Measurements from ENCODE around the gene CGRRF1. TPM values are rescaled to one million over a fixed set of nuclear protein-coding genes. Genes with fewer than 3 reads are reported as not detected.

Gene CGRRF1
- total RNA-seq, 1 experiment from 2014 or later, result 19.1 TPM

DNA sequence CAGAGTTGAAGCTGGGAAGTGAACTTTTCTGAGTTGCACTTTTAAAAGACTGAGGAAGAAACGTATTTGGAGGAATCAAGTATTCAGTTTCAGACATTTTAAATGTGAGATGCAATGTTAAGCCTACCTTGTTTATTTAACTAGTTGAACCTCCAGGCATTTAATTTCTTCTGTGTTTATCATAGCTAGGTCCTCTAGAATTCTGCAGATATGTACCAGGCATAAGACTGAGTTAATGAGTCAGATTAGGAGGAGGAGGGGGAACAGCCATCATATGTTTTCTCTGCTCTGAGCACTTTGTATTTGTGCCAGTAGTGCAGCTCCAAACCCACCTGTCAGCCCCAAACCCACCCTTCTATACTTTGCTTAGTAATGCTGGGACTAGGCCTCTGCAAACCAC lies 40.8 kb downstream of the CGRRF1 start:
- no peak overlapping the region for H3K4me2 ChIP-seq (ENCODE audit: insufficient read depth, insufficient read length, low read length)
- H3K4me3 Mint-ChIP-seq, result no peak overlapping the region
- H4K20me1 ChIP-seq (ENCODE audit: control insufficient read depth, insufficient read depth, insufficient read length), result no peaks in the 10 kb centered on the region
- H3K79me2 ChIP-seq (ENCODE audit: insufficient read depth, low read length), result no peaks in the 10 kb centered on the region
- TF ChIP-seq, protein P1, sequence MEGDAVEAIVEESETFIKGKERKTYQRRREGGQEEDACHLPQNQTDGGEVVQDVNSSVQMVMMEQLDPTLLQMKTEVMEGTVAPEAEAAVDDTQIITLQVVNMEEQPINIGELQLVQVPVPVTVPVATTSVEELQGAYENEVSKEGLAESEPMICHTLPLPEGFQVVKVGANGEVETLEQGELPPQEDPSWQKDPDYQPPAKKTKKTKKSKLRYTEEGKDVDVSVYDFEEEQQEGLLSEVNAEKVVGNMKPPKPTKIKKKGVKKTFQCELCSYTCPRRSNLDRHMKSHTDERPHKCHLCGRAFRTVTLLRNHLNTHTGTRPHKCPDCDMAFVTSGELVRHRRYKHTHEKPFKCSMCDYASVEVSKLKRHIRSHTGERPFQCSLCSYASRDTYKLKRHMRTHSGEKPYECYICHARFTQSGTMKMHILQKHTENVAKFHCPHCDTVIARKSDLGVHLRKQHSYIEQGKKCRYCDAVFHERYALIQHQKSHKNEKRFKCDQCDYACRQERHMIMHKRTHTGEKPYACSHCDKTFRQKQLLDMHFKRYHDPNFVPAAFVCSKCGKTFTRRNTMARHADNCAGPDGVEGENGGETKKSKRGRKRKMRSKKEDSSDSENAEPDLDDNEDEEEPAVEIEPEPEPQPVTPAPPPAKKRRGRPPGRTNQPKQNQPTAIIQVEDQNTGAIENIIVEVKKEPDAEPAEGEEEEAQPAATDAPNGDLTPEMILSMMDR (conservative IDR thresholded peaks at IDR 0.05), result no peak
- H2BK5ac ChIP-seq (ENCODE audit: insufficient read length, low read length), result no peak overlapping the region
- no peak overlapping the region for H2AFZ ChIP-seq (ENCODE audit: low read length)
- H4K91ac ChIP-seq (ENCODE audit: insufficient read length, low read depth, low read length), result no peak overlapping the region
- peaks cover 4 to 5% of the 10 kb centered on the region in 2 experiments for H3K4me1 Mint-ChIP-seq
- H2BK120ac ChIP-seq (ENCODE audit: low read depth, low read length, poor library complexity, severe bottlenecking), result no peak overlapping the region
- H3K9me3 Mint-ChIP-seq, result no peaks in the 10 kb centered on the region; a peak in 1 of 5 replicates
- H2BK15ac ChIP-seq (ENCODE audit: low read depth, low read length), result no peak overlapping the region
- no peak overlapping the region for H4K8ac ChIP-seq (replicated peaks; ENCODE audit: insufficient read length, low read depth, low read length)
- no peak overlapping the region for H3K56ac ChIP-seq (ENCODE audit: insufficient read length, low read depth, low read length)
- H3T11ph ChIP-seq (ENCODE audit: low read length), result no peak overlapping the region
- WGBS (ENCODE audit: extremely low coverage, insufficient read length, low lambda C conversion rate), result no CpG with 5 or more reads among the region's 1 CpG
- no peaks in the 10 kb centered on the region for H3K27me3 Mint-ChIP-seq (ENCODE audit: low read depth)
- H3K23me2 ChIP-seq (ENCODE audit: insufficient read length, low read depth, low read length, poor library complexity, severe bottlenecking), result no peaks in the 10 kb centered on the region
- no peaks in the 10 kb centered on the region for H3K79me1 ChIP-seq (ENCODE audit: insufficient read depth, low read depth, low read length, poor library complexity, severe bottlenecking)
- H2BK20ac ChIP-seq (ENCODE audit: low read depth, low read length, poor library complexity, severe bottlenecking), result no peak overlapping the region
- no peak overlapping the region for H3K4ac ChIP-seq (ENCODE audit: low read depth, low read length)
- no peaks in the 10 kb centered on the region for H3K9me3 ChIP-seq (ENCODE audit: control insufficient read depth, low read depth, low read length)
- H3K23ac ChIP-seq (ENCODE audit: insufficient read length, low read depth, low read length), result no peak overlapping the region
- H2AK5ac ChIP-seq (ENCODE audit: insufficient read length, low read length), result no peak overlapping the region
- no peak overlapping the region for H3K14ac ChIP-seq (ENCODE audit: insufficient read depth, low read length)
- H3K27me3 ChIP-seq (ENCODE audit: insufficient read depth, low read length), result no peaks in the 10 kb centered on the region
- no peak overlapping the region; a peak in 1 of 7 replicates for H3K27ac Mint-ChIP-seq
- no peak overlapping the region for H3K18ac ChIP-seq (ENCODE audit: insufficient read length, low read depth, low read length)
- DNase-seq, result no peak
- peaks cover 3% of the 10 kb centered on the region; the same call in 1 of the 2 replicates for H3K4me1 ChIP-seq (ENCODE audit: insufficient read depth, low read length)
- no peak overlapping the region for H4K5ac ChIP-seq (ENCODE audit: insufficient read length, low read depth, low read length)
- no peak overlapping the region for H2BK12ac ChIP-seq (ENCODE audit: insufficient read length, low read depth, low read length)
- H3K36me3 Mint-ChIP-seq (ENCODE audit: insufficient read depth in 1 of 3, low read depth in 3 of 3), result no peaks in the 10 kb centered on the region
- H3K9ac ChIP-seq (ENCODE audit: extremely low read depth, insufficient read length, low read length), result no peak overlapping the region
- H3K27ac ChIP-seq (ENCODE audit: insufficient read length, low read depth, low read length), result no peak overlapping the region

Measured in H9 (cell line).